Measurements from ENCODE around the gene ZNRF3. TPM values are rescaled to one million over a fixed set of nuclear protein-coding genes. Genes with fewer than 3 reads are reported as not detected.

Gene ZNRF3
- total RNA-seq, 6 donors from 2014 or later, result 11.4 to 16.9 (median 14.4) TPM

- peak; percentile 48 to 70 for ATAC-seq (ENCODE audit: low FRiP score in 2 of 2)
- DNase-seq, result peak; percentile 70 to 83
- 56 to 59% methylated on average over 10 to 24 of the region's 24 CpGs for WGBS, 2 donors
- peak overlapping the region in 2 of 4 donors; percentile 55 to 63 for H3K27ac ChIP-seq
- TF ChIP-seq EP300 (IDR thresholded peaks at IDR 0.05), result peak in 1 of 4 donors; percentile 9
- no peak for TF ChIP-seq CTCF (IDR thresholded peaks at IDR 0.05)
- H3K36me3 ChIP-seq, result no peaks in the 10 kb centered on the region
- peaks cover under 1 to 41% (median 15%) of the 10 kb centered on the region in 4 donors for H3K4me1 ChIP-seq
- H3K9me3 ChIP-seq, result no peaks in the 10 kb centered on the region
- no peaks in the 10 kb centered on the region for H3K27me3 ChIP-seq
- H3K4me3 ChIP-seq, result peak overlapping the region in 3 of 4 donors; percentile 3 to 14 (median 9)
These were observed 40.7 kb downstream of the ZNRF3 start for GRCh38 chr22:28923826-28924732.

DNA sequence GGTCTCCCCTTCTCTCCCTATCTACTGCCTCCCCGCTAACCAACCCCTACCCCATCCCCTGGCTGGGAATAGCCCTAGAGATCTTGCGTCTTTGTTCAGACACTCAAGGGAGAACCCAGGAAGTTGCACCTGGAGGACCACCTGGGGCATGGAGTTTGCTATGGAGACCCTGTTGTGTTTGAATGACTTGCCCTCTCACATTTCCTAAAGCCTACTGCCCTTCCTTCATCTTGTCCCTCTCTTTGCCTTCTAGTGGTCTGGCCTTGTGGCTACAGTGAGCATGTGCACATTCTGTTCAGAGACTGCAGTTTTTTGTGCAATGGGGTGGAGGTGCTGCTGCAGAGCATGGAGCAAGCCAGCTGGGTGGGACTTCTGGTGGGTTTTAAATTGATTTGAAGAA, 42.5 kb downstream of the ZNRF3 start:
- peaks cover 7 to 50% (median 24%) of the 10 kb centered on the region in 4 donors for H3K4me1 ChIP-seq
- no peak overlapping the region for H3K4me3 ChIP-seq
- H3K27ac ChIP-seq, result no peak overlapping the region
- no peak for ATAC-seq (ENCODE audit: low FRiP score in 2 of 2)
- H3K36me3 ChIP-seq, result no peaks in the 10 kb centered on the region
- H3K27me3 ChIP-seq, result no peaks in the 10 kb centered on the region
- no peak for TF ChIP-seq POLR2A (IDR thresholded peaks at IDR 0.05)
- no peak for TF ChIP-seq CTCF (IDR thresholded peaks at IDR 0.05)
- no peak for TF ChIP-seq EP300 (IDR thresholded peaks at IDR 0.05)
- TF ChIP-seq POLR2AphosphoS5 (IDR thresholded peaks at IDR 0.05), result no peak
- WGBS, 2 donors, result 93 to 100% methylated on average over 2 of the region's 2 CpGs
- H3K9me3 ChIP-seq, result no peaks in the 10 kb centered on the region
- DNase-seq, result no peak

- H3K4me1 ChIP-seq, result peaks cover 10 to 53% (median 22%) of the 10 kb centered on the region in 4 donors
- no peak overlapping the region for H3K27ac ChIP-seq
- DNase-seq (no peak), ATAC-seq (ENCODE audit: low FRiP score in 2 of 2) (no peak)
- 71 to 74% methylated on average over 2 of the region's 2 CpGs for WGBS, 2 donors
- H3K9me3 ChIP-seq, result no peaks in the 10 kb centered on the region
- no peak overlapping the region for H3K4me3 ChIP-seq
- no peaks in the 10 kb centered on the region for H3K36me3 ChIP-seq
- no peaks in the 10 kb centered on the region for H3K27me3 ChIP-seq
- TF ChIP-seq EP300 (IDR thresholded peaks at IDR 0.05) (no peak), POLR2A (IDR thresholded peaks at IDR 0.05) (no peak), CTCF (IDR thresholded peaks at IDR 0.05) (no peak), POLR2AphosphoS5 (IDR thresholded peaks at IDR 0.05) (no peak)
These were observed 44.3 kb downstream of the ZNRF3 start for GRCh38 chr22:28927630-28928029.

DNA sequence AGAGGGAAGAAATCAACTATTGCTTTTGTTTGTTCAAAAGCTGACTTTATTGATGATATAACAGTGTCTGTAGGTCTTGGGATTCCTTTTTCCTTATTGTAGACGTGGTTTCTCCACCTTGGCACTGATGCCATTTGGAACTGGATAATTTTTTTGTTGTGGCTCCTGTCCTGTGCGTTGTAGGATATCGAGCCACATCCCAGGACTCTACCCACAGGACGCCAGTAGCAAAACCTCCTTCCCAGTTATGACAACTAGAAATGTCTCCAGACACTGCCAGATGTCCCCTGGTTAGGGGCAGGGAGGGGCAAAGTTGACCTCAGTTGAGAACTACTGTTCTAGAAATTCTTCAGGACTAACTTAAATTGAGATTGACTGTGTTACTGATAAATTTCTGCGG, 45.8 kb downstream of the ZNRF3 start:
- 51 to 82% methylated on average over 5 of the region's 5 CpGs for WGBS, 2 donors

More for the DNA sequence above, 45.8 kb downstream of the ZNRF3 start:
- Histone ChIP-seq H3K4me1 (peaks cover 16 to 37% (median 21%) of the 10 kb centered on the region in 4 donors), H3K9me3 (no peaks in the 10 kb centered on the region), H3K36me3 (no peaks in the 10 kb centered on the region), H3K4me3 (no peak overlapping the region), H3K27me3 (no peaks in the 10 kb centered on the region), H3K27ac (no peak overlapping the region)
- ATAC-seq (ENCODE audit: low FRiP score in 2 of 2) (no peak), DNase-seq (no peak)
- TF ChIP-seq POLR2A (IDR thresholded peaks at IDR 0.05), result no peak
- no peak for TF ChIP-seq POLR2AphosphoS5 (IDR thresholded peaks at IDR 0.05)
- no peak for TF ChIP-seq CTCF (IDR thresholded peaks at IDR 0.05)
- no peak for TF ChIP-seq EP300 (IDR thresholded peaks at IDR 0.05)

Measured in upper lobe of left lung (tissue), 6 donors.